Hepatic stellate cell (primary cell): ENCODE measurements around the gene C21orf91.
"Not testable (repeated sequence)": the region's sequence is repeated elsewhere in the genome, so short reads cannot be mapped to it uniquely, and the experiment has no call there.

Experiments
- DNase-seq: peaks from one replicate; pipeline ENCODE4 v3.0.0; 2011; ENCODE audit warnings: low spot score

C21orf91 gene

DNA sequence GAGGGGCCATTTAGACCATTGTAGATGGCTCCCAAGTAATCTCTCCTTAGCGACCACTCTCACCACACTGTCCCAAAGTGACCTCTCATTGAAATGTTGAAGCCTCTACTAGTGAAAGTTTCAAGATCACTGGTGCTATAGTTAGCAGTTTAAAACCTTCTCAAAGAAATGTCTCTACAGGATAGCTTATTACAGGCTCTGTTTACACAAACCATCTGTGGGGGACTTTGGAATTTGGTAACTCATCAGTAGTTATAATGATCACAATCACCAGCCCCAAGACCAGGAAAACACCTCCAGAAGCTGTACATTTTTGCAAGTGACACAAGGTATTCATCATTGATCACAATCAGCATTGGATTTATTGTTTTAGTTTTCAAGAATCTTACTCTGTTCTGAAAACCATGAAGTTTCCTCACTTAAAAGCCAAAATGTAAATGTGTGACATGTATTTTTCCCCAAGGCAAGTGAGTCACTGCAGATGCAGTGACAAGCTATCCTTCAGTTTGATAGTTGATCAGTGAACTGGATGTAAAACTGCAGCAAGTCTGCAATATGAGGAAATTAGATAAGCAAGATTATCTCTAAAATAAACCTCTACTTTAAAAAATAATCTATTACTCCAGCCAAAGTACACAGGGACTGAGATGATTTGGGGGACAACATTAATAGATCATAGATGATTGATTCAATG, 41.9 kb downstream of the C21orf91 start:
- no peak for DNase-seq

DNA sequence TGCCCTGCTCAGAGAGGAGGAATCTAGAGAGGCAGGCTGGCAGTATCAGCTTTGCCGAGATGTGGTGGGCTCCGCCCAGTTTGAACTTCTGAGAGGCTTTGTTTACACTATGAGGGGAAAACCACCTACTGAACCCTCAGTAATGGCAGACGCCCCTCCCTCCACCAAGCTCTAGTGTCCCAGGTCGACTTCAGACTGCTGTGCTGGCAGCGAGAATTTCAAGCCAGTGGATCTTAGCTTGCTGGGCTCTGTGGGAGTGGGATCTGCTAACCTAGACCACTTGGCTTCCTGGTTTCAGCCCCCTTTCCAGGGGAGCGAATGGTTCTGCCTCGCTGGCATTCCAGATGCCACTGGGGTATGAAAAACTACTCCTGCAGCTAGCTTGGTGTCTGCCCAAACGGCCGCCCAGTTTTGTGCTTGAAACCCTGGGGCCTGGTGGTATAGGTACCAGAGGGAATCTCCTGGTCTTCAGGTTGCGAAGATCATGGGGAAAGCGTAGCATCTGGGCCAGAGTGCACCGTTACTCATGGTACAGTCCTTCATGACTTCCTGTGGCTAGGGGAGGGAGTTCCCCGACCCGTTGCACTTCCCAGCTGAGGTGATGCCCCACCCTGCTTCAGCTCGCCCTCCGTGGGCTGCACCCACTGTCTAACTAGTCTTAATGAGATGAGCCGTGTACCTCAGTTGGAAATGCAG, 43.6 kb downstream of the C21orf91 start:
- no peak for DNase-seq

DNA sequence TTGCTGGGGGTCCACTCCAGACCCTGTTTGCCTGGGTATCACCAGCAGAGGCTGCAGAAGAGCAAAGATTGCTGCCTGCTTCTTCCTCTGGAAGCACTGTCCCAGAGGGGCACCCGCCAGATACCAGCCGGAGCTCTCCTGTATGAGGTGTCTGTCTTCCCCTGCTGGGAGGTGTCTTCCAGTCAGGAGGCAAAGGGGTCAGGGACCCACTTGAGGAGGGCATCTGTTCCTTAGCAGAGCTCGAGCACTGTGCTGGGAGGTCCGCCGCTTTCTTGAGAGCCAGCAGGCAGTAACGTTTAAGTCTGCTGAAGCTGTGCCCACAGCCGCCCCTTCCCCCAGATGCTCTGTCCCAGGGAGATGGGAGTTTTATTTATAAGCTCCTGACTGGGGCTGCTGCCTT, 44.1 kb downstream of the C21orf91 start:
- DNase-seq = not testable (repeated sequence)

DNA sequence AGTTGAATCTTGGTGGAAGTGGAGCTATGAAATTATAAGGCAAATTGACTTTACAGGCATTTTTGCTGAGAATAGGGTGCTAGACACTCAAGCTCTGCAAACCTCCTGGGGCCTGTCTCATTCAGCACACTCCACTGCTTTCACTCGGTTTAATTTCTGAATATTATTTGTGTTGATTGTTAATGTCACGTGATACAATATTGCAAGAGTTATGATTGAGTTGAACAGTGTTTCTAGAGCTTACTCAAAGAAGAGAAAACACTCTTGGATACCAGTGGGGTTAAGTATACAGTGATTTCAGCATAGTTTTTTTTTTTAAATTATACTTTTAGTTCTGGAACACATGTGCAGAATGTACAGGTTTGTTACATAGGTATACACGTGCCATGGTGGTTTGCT, 49.7 kb downstream of the C21orf91 start:
- DNase-seq = no peak

DNA sequence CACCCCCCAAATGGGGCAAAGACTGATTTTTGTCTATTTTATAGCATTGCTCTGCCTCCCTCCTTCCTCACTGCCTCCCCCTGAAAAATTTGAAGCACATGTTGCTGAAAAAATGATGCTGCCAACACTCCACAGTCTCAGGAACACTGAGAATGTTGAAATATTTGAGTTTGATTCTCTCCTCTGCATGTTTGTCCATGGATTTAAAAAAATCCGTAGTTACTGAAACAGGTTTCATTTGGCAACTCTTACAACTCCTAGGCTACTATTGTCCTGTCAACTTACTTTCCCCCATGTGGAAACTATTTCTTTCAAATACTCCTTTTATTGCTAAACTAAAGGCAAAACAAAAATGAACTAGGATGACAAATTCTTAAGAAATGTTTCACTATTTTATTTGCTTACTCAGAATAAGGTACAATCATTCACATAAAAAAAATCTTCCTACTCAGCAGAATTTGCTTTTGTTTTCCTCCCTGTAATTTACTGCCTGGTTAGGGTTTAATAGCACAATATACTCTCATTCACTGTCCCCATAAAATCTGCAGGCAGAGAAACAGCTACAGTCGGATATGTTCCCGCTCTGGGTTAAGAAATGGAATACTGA, 50.2 kb downstream of the C21orf91 start:
- no peak for DNase-seq

DNA sequence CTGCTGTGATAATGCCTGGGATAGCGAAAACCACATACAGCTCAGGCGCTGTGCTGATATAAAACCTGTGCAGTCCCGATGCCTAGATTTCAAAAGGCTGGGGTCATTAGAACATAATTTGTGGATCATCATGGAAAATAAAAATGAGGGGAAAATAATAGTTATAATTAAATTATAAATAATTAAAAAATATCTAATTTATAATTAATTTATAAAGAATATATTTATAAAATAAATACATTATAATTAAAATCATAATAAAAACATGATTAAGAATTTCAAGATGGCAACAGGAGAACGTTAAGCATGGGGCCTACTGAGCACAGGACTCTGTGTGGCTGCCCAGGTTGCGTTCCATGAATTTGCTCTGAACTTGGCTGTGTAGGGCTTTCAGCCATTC, 53.9 kb downstream of the C21orf91 start:
- no peak for DNase-seq

DNA sequence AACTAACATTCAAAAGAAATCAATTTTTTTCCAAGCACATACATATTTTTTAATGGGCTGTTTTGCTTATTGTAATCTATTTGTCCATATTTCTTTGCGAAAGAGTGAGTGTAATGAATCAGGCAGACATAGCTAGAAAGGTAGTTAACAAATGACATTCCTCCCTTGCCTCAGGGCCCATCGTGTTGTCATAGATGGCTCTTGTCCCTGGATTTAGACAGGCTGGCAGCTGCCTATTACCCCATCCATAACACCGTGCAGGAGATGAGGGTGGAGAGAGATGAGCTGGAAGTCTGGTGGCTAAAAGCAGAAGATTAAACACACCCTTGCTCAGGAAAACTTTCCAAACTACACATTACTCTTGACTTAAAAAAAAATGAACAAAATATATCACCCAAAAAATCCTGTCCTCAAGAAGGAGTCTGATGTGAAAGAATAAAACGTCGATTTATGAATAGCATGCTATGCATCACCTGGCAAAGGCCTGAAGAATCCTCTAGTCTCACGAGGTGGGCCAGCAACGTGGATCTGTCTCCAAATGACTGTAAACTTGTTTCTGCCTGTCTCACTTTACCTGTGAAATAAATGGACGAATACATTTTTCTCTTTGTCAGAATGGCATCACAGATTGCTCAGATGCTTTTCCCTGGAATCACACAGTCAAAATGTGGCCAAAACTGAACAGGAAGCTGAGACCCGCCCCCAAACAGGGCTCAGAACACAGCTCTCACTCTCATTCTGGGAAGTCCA, 55.7 kb downstream of the C21orf91 start:
- DNase-seq = no peak

DNA sequence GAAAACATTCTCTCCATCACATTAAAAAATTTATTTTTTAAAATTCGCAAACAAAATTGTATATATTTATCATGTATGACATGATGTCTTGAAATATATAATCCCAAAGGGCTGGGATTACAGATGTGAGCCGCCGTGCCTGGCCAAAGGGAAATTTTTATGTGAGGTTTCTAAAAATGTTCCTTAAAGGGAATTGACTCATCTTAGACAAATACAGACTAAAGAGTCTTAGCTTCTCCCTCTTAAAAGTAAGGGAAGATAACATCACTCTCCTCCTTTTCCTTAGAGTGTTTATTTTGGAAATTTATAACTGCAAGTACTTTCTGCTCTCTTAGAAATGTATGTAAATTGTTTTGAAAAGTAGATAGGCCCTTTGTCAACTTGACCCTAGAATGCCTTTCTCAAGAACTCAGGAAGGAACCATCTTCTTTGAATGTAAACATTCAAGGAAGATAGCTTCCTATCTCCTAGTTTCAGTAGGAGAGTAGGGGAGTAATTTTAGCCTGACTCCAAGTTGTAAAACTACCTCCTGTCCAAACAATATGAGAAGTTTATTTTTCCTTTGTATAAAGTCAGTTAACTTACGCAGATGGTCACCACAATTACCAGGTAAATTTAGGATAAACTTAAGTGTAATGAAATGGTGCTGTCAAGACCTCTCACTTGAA, 59.5 kb downstream of the C21orf91 start:
- DNase-seq = no peak

DNA sequence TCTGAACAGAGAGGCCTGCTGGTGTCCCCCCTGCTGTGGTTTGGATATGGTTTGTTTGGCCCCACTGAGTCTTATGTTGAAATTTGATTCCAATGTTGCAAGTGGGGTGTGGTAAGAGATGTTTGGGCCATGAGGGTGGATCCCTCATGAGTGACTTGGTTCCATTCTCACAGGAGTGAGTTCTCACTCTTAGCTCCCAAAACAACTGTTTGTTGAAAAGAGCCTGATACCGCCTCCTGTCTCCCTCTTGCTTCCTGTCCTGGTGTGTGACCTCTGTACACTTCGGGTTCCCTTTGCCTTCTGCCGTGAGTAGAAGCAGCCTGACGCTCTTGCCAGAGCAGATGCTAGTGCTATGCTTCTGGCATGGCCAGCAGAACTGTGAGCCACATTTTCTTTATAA, 60.5 kb downstream of the C21orf91 start:
- DNase-seq = no peak

DNA sequence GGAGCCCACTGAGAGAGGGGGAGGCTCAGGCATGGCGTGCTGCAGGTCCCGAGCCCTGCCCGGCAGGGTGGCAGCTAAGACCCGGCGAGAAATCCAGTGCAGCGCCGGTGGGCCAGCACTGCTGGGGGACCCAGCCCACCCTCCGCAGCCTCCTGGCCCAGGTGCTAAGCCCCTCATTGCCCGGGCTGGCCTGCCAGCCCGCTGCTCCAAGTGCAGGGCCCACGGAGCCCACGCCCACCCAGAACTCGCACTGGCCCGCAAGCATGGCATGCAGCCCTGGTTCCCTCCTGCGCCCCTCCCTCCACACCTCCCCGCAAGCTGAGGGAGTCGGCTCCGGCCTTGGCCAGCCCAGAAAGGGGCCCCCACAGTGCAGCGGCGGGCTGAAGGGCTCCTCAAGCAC, 61.5 kb downstream of the C21orf91 start:
- no peak for DNase-seq

DNA sequence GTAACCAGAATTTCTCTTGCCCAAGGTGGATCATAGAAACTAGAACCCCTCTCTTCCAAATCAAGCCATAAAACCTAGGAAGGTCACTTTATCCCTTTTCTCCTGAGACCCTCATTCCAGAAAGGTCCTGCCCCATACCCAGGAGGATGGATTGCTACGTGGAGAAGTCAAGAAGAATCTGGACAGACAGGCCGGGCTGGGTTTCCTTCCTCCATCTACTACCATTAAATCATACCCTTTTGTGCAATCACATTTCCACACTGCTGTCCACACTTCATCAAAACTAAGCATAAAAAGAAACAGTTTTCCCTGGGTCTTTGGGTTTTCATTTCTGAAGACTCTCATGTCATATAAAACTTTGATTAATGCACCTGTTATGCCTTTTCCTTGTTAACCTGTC, 65.4 kb downstream of the C21orf91 start:
- no peak for DNase-seq

DNA sequence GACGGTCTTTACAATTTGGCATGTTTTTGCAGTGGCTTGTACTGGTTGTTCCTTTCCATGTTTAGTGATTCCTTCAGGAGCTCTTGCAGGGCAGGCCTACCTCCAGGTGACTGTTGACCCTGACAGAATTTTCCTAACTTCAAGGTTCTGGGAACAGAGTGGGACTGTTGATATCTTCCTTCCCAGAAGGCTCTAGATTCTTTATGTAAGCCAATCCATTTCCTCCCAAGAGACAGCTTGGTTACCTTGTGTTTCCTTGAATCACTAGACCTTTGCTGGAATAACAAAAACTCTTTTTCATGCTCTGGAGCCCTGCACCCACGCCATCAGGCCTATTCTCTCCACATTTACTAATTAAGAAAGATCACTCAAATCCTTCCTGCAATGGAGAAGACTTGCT, 67.0 kb downstream of the C21orf91 start:
- DNase-seq = no peak

DNA sequence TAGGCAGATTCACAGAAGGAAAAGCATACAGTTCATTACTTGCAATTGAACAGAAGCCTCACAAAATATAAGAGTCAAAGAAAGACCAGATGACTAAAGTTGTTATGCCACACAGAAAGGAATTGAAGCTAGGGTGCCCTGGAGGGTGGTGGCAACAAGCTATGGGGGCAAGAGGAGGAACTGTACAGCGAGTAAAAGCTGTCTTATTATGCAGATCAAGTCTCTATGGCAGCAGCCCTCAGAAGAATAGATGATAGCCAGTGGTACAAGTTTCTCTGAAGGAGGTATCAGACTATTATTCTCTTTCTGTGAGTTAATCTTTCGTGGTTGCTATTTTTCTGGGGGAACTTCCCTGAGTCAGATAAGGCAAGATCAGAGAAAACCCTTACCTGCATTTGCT, 72.2 kb downstream of the C21orf91 start:
- DNase-seq = no peak

DNA sequence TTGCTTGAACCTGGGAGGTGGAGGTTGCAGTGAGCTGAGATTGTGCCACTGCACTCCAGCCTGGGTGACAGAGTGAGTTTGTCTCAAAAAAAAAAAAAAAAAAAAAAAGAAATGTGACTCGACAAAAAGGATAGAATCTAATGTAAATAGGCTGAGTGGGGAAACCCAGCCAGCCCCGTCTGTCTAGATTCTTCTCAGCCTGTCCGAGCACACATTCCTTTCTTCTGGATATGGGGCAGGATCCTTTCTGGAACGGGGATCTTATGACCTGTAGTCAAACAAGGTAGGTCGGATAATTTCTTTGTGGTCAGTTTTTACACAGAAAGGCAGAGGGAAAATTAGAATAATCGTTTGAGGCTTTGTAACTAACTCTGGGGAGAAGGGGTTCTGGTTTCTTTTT, 74.1 kb downstream of the C21orf91 start:
- no peak for DNase-seq

DNA sequence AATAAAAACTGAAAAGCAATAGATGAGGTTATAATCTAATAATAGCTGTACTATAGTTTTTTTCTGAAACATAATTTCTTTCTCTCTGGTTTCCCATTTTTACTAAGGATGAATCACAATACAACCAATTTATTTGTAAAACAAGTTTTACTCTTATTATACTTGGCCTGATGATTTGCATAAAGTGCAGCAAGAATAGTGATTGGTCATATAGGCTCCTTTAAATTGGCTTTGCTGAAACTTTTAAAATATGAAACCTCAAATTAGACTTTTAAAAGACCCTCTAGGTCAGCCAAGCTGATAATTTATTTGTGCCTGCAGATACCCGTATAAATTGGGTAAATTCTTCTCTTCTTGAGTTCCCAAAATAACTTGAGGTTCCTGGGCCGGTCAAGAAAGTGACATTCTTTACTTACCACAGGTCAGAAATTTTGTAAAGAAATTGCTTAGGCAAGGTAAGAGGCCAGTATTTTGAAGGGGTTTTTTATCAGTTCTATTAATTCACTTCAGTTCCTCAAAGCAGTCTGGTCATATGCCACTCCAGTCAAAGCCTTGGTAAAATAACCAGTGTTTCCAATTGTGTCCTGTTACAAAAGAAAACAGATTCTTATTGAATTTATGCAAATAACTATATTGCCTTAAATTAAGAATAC, 76.1 kb downstream of the C21orf91 start:
- DNase-seq = no peak

DNA sequence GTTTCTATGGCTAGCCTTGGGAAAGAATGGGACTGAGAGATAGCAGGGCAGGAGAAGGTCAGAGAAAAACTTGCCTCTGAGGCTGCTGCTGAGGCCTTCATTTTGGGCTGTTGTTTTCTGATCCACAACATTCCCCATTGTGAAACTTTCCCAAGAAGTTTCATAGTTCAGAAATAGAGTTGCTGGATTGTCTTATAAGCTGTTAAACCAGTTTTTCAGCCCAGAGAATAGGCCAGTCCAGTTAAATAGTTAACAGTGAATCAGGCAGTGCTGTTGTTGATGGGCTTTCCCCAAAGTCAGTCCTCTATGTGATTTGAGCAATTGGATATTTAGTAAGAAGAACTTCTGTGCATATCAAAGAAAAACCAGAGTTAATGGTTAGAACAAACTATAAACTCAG, 77.0 kb downstream of the C21orf91 start:
- no peak for DNase-seq
